ENCODE data around the gene ITPKB.
"Not testable (repeated sequence)": the region's sequence is repeated elsewhere in the genome, so short reads cannot be mapped to it uniquely, and the experiment has no call there.

ITPKB gene

GRCh38 chr1:226738995-226739695, at the start of gene ITPKB:
Gene ITPKB (minus strand): TSS chr1:226739282. CDS start chr1:226737458, 1,824 bp downstream.
- DNase-seq, result no peak

- DNase-seq, result no peak
Measured at GRCh38 chr1:226787638-226788037, 48.6 kb upstream of the ITPKB start.

- no peak for DNase-seq
Measured at GRCh38 chr1:226787071-226787470, 48.0 kb upstream of the ITPKB start.

GRCh38 chr1:226786550-226786949, 47.5 kb upstream of the ITPKB start:
- no peak for DNase-seq

GRCh38 chr1:226785805-226786204, 46.7 kb upstream of the ITPKB start:
- DNase-seq, result no peak

GRCh38 chr1:226784081-226785049, 45.3 kb upstream of the ITPKB start:
- DNase-seq, result peak; percentile 98

GRCh38 chr1:226782845-226783601, 43.9 kb upstream of the ITPKB start:
- DNase-seq, result no peak

- no peak for DNase-seq
Measured at GRCh38 chr1:226781937-226782609, 43.0 kb upstream of the ITPKB start.

- DNase-seq, result no peak
Measured at GRCh38 chr1:226779561-226779960, 40.5 kb upstream of the ITPKB start.

GRCh38 chr1:226778657-226779058, 39.6 kb upstream of the ITPKB start:
- no peak for DNase-seq

- DNase-seq, result no peak
Measured at GRCh38 chr1:226776975-226777374, 37.9 kb upstream of the ITPKB start.

GRCh38 chr1:226776066-226776465, 37.0 kb upstream of the ITPKB start:
- DNase-seq, result no peak

GRCh38 chr1:226772446-226773139, 33.5 kb upstream of the ITPKB start:
- DNase-seq, result no peak

GRCh38 chr1:226767170-226767569, 28.1 kb upstream of the ITPKB start:
- DNase-seq, result not testable (repeated sequence)

GRCh38 chr1:226766565-226766964, 27.5 kb upstream of the ITPKB start:
- no peak for DNase-seq

- DNase-seq, result no peak
Measured at GRCh38 chr1:226764533-226764932, 25.5 kb upstream of the ITPKB start.

GRCh38 chr1:226763905-226764264, 24.8 kb upstream of the ITPKB start:
- DNase-seq, result peak; percentile 58

- no peak for DNase-seq
Measured at GRCh38 chr1:226762988-226763904, 24.2 kb upstream of the ITPKB start.

- no peak for DNase-seq
Measured at GRCh38 chr1:226762055-226762454, 23.0 kb upstream of the ITPKB start.

- no peak for DNase-seq
Measured at GRCh38 chr1:226761322-226761721, 22.2 kb upstream of the ITPKB start.

Measured in DMS153 (cell line).